GM23248 (cell line): Measurements from ENCODE around the gene GPHN.
"Not testable (repeated sequence)": the region's sequence is repeated elsewhere in the genome, so short reads cannot be mapped to it uniquely, and the experiment has no call there.

Experiments
- EZH2 ChIP-seq: fragments of 200-600 bp; sonication (generic); IDR thresholded peaks from 2 replicates; pipeline ENCODE4 v1.6.1; 2018; ENCODE audit warnings: antibody characterized with exemption, mild to moderate bottlenecking; ENCODE audit not compliant: insufficient read depth, poor library complexity, severe bottlenecking
- EZH2phosphoT487 ChIP-seq: fragments of 200-600 bp; sonication (generic); IDR thresholded peaks from 2 replicates; pipeline ENCODE4 v1.6.1; 2018; ENCODE audit warnings: antibody characterized with exemption, moderate library complexity, mild to moderate bottlenecking, low read depth; ENCODE audit not compliant: insufficient read depth

DNA sequence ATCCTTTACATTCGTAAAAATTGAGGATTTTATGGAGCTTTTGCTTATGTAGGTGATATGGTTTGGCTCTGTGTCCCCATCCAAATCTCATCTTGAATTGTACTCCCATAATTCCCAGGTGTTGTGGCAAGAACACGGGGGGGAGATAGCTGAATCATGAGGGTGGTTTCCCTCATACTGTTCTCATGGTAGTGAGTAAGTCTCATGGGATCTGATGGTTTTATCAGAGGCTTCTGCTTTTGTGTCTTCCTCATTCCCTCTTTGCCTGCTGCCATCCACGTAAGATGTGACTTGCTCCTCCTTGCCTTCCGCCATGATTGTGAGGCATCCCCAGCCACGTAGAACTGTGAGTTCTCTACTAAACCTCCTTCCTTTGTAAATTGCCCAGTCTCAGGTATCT is 5.1 kb upstream of the GPHN start:
- TF ChIP-seq EZH2, EZH2phosphoT487: not testable (repeated sequence)
